ENCODE results near the gene VAMP4.

VAMP4 gene

DNA sequence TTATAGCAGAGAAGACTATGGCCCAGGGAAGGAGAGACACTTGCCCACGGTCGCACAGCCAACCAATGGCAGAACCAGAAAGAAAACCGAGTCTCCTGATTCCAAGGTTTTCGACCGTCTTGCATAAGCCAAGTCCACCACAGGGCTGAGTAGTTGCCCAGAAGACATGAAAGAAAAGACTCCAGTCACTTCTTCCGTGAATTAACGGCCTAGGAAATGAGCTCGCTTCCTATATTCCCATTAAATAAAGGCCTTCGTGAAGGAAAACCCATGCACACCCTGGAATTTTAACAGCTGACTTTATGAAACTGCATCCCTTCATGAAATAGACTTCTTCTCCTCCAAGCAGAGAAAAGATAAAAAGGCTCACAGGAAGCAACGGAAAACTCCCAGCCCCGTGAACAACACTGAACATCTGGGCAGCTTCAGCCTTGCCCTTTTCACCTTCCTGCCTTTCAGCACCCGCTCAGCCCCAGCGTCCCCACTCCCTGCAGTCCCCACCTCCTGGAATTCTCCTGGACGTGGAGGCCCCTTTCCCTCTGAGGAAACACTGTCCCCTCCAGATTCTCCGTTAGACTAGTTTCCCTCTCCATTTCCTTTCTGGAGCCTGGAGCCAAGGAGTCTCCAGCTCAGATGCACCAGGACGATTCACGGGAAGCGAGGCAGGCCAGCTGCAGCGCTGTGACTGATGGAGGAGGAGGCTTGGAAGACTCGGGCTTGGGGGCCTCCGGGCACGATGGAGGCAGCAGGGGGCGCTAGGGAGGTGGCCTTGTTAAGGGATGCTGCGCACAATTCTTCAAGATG lies 86.7 kb downstream of the VAMP4 start:
- ATAC-seq: peak; percentile 80
- TF ChIP-seq, protein P1, sequence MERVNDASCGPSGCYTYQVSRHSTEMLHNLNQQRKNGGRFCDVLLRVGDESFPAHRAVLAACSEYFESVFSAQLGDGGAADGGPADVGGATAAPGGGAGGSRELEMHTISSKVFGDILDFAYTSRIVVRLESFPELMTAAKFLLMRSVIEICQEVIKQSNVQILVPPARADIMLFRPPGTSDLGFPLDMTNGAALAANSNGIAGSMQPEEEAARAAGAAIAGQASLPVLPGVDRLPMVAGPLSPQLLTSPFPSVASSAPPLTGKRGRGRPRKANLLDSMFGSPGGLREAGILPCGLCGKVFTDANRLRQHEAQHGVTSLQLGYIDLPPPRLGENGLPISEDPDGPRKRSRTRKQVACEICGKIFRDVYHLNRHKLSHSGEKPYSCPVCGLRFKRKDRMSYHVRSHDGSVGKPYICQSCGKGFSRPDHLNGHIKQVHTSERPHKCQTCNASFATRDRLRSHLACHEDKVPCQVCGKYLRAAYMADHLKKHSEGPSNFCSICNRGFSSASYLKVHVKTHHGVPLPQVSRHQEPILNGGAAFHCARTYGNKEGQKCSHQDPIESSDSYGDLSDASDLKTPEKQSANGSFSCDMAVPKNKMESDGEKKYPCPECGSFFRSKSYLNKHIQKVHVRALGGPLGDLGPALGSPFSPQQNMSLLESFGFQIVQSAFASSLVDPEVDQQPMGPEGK (CRISPR knock-in tag; IDR thresholded peaks at IDR 0.05; ENCODE audit: borderline replicate concordance): no peak
- TF ChIP-seq, protein P2, sequence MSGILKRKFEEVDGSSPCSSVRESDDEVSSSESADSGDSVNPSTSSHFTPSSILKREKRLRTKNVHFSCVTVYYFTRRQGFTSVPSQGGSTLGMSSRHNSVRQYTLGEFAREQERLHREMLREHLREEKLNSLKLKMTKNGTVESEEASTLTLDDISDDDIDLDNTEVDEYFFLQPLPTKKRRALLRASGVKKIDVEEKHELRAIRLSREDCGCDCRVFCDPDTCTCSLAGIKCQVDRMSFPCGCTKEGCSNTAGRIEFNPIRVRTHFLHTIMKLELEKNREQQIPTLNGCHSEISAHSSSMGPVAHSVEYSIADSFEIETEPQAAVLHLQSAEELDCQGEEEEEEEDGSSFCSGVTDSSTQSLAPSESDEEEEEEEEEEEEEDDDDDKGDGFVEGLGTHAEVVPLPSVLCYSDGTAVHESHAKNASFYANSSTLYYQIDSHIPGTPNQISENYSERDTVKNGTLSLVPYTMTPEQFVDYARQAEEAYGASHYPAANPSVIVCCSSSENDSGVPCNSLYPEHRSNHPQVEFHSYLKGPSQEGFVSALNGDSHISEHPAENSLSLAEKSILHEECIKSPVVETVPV (CRISPR knock-in tag; IDR thresholded peaks at IDR 0.05): no peak
- no peak for TF ChIP-seq OSR1 (CRISPR knock-in tag; IDR thresholded peaks at IDR 0.05)
- TF ChIP-seq ZNF8 (CRISPR knock-in tag; IDR thresholded peaks at IDR 0.05): no peak
- TF ChIP-seq PPARA (CRISPR knock-in tag; IDR thresholded peaks at IDR 0.05; ENCODE audit: borderline replicate concordance): no peak
- TF ChIP-seq, protein P3, sequence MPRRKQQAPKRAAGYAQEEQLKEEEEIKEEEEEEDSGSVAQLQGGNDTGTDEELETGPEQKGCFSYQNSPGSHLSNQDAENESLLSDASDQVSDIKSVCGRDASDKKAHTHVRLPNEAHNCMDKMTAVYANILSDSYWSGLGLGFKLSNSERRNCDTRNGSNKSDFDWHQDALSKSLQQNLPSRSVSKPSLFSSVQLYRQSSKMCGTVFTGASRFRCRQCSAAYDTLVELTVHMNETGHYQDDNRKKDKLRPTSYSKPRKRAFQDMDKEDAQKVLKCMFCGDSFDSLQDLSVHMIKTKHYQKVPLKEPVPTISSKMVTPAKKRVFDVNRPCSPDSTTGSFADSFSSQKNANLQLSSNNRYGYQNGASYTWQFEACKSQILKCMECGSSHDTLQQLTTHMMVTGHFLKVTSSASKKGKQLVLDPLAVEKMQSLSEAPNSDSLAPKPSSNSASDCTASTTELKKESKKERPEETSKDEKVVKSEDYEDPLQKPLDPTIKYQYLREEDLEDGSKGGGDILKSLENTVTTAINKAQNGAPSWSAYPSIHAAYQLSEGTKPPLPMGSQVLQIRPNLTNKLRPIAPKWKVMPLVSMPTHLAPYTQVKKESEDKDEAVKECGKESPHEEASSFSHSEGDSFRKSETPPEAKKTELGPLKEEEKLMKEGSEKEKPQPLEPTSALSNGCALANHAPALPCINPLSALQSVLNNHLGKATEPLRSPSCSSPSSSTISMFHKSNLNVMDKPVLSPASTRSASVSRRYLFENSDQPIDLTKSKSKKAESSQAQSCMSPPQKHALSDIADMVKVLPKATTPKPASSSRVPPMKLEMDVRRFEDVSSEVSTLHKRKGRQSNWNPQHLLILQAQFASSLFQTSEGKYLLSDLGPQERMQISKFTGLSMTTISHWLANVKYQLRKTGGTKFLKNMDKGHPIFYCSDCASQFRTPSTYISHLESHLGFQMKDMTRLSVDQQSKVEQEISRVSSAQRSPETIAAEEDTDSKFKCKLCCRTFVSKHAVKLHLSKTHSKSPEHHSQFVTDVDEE (CRISPR knock-in tag; IDR thresholded peaks at IDR 0.05): no peak
- TF ChIP-seq ZFP3 (CRISPR knock-in tag; IDR thresholded peaks at IDR 0.05): no peak
- TF ChIP-seq ZFP30 (CRISPR knock-in tag; IDR thresholded peaks at IDR 0.05): no peak
- no peak for TF ChIP-seq ZNF565 (CRISPR knock-in tag; conservative IDR thresholded peaks at IDR 0.05; ENCODE audit: low read depth)
- no peak for TF ChIP-seq BACH2 (CRISPR knock-in tag; IDR thresholded peaks at IDR 0.05; ENCODE audit: borderline replicate concordance)
- no peak for TF ChIP-seq ARNTL (CRISPR knock-in tag; IDR thresholded peaks at IDR 0.05; ENCODE audit: borderline replicate concordance, low read depth)
- TF ChIP-seq, protein P4, sequence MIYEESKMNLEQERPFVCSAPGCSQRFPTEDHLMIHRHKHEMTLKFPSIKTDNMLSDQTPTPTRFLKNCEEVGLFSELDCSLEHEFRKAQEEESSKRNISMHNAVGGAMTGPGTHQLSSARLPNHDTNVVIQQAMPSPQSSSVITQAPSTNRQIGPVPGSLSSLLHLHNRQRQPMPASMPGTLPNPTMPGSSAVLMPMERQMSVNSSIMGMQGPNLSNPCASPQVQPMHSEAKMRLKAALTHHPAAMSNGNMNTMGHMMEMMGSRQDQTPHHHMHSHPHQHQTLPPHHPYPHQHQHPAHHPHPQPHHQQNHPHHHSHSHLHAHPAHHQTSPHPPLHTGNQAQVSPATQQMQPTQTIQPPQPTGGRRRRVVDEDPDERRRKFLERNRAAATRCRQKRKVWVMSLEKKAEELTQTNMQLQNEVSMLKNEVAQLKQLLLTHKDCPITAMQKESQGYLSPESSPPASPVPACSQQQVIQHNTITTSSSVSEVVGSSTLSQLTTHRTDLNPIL (CRISPR knock-in tag; IDR thresholded peaks at IDR 0.05; ENCODE audit: low read depth): no peak

DNA sequence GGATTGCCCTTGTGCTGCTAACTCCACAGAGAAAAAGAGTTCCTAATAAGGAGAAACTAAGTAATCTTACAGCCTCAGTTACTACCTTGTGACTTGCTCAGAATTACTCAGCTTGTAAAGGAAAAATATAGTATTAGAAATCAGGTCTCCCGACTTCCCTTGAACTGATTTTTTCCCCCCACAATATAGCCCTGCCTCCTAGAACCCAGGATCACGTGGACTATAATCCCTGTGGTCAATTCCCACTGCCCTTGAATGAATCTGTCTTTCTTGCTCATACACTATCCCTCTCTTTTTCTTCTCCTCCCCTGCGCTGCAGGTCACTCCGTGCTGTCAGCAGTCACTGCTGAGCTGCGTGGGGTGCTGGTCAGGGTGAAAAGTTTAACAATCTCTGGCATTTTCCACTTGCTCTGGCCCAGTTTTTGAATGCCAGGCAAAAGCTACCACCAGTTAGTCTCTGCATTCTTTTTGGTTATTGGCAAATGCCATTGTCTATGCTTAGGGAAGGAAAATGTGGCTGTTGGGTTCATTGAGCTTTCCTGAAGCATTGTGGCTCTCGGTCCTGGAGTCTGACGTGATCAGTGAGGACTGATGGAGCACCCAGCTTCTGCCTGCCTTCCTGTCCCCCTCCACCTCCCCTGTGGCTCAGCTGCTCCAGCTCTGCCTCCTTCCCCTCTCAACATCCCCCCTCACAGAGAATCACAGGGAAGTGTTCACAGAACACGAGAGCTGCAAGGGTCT lies 87.5 kb downstream of the VAMP4 start:
- TF ChIP-seq ZNF565 (CRISPR knock-in tag; conservative IDR thresholded peaks at IDR 0.05; ENCODE audit: low read depth) (no peak), TCF4 (CRISPR knock-in tag; IDR thresholded peaks at IDR 0.05; ENCODE audit: borderline replicate concordance) (no peak), ISL1 (CRISPR knock-in tag; IDR thresholded peaks at IDR 0.05) (no peak), SNAI2 (CRISPR knock-in tag; IDR thresholded peaks at IDR 0.05) (no peak), RARB (CRISPR knock-in tag; IDR thresholded peaks at IDR 0.05) (no peak)
- TF ChIP-seq, protein P5, sequence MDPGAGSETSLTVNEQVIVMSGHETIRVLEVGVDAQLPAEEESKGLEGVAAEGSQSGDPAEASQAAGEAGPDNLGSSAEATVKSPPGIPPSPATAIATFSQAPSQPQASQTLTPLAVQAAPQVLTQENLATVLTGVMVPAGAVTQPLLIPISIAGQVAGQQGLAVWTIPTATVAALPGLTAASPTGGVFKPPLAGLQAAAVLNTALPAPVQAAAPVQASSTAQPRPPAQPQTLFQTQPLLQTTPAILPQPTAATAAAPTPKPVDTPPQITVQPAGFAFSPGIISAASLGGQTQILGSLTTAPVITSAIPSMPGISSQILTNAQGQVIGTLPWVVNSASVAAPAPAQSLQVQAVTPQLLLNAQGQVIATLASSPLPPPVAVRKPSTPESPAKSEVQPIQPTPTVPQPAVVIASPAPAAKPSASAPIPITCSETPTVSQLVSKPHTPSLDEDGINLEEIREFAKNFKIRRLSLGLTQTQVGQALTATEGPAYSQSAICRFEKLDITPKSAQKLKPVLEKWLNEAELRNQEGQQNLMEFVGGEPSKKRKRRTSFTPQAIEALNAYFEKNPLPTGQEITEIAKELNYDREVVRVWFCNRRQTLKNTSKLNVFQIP (CRISPR knock-in tag; IDR thresholded peaks at IDR 0.05; ENCODE audit: borderline replicate concordance, low read depth): no peak
- TF ChIP-seq, protein P2 (CRISPR knock-in tag; IDR thresholded peaks at IDR 0.05): no peak
- peak; percentile 41 for ATAC-seq
